VCaP (cell line): ENCODE data around the gene MRPL40.
"Not testable (repeated sequence)": the region's sequence is repeated elsewhere in the genome, so short reads cannot be mapped to it uniquely, and the experiment has no call there.

Experiments
- H3K27ac ChIP-seq: fragments of 450-650 bp; 2 replicates; pipeline ENCODE4 v1.5.1; 2017
- CTCF ChIP-seq: fragments of 450-650 bp; conservative IDR thresholded peaks from 2 replicates; pipeline ENCODE4 v1.5.1; 2017; ENCODE audit warnings: mild to moderate bottlenecking, moderate library complexity

Gene MRPL40

GRCh38 chr22:19434401-19434800 lies 2.1 kb downstream of the MRPL40 start:
- TF ChIP-seq CTCF, result no peak
- H3K27ac ChIP-seq, result no peak overlapping the region

- H3K27ac ChIP-seq, result no peak overlapping the region
- TF ChIP-seq CTCF, result no peak
Measured at GRCh38 chr22:19434829-19435580, 2.7 kb downstream of the MRPL40 start.

GRCh38 chr22:19436444-19437161 lies 4.3 kb downstream of the MRPL40 start:
- not testable (repeated sequence) for H3K27ac ChIP-seq

- no peak for TF ChIP-seq CTCF
- no peak overlapping the region for H3K27ac ChIP-seq
Measured at GRCh38 chr22:19438298-19438697, 6.0 kb downstream of the MRPL40 start.

GRCh38 chr22:19440411-19441195 lies 8.3 kb downstream of the MRPL40 start:
- H3K27ac ChIP-seq, result no peak overlapping the region
- no peak for TF ChIP-seq CTCF

GRCh38 chr22:19442166-19442565 lies 9.8 kb downstream of the MRPL40 start:
- no peak for TF ChIP-seq CTCF
- no peak overlapping the region for H3K27ac ChIP-seq

- no peak overlapping the region for H3K27ac ChIP-seq
- TF ChIP-seq CTCF, result no peak
Measured at GRCh38 chr22:19443544-19444211, 11.3 kb downstream of the MRPL40 start.

GRCh38 chr22:19445279-19445982 lies 13.1 kb downstream of the MRPL40 start:
- peak overlapping the region; percentile 95 for H3K27ac ChIP-seq
